ENCODE results near the gene CYP39A1.

The CYP39A1 gene

GRCh38 chr6:46592740-46593139 is 59.9 kb downstream of the CYP39A1 start:
- Mint-ChIP-seq H3K27me3 (ENCODE audit: low read depth) (no peaks in the 10 kb centered on the region), H3K9me3 (peaks cover 12% of the 10 kb centered on the region), H3K4me1 (no peaks in the 10 kb centered on the region), H3K36me3 (ENCODE audit: low read depth) (peaks cover 25% of the 10 kb centered on the region), H3K27ac (no peak overlapping the region), H3K4me3 (no peak overlapping the region)
- no peak for TF ChIP-seq CTCF (IDR thresholded peaks at IDR 0.05; ENCODE audit: unreplicated experiment in 3 of 3)

DNA sequence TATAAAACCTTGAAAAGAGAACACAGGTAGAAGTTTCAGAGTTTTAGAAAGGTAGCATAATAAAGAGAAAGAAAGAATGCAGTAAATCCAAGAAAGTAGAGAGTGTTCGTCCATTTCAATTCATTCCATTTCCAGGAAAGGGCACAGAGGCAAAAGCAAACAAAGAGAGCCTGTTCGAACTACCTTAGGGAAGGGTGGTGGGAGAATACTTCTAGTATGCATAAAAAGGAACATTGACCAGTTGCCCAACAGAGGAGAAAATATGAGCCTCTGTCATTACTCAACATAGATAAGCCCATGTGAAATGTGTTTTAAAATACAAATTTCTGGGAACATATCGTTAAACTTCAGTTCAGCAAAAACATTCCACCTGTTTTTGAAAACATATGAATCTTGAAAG is 60.6 kb downstream of the CYP39A1 start:
- Mint-ChIP-seq H3K4me1 (no peaks in the 10 kb centered on the region), H3K9me3 (peaks cover 12% of the 10 kb centered on the region), H3K27me3 (ENCODE audit: low read depth) (no peaks in the 10 kb centered on the region), H3K27ac (no peak overlapping the region), H3K4me3 (no peak overlapping the region), H3K36me3 (ENCODE audit: low read depth) (peaks cover 25% of the 10 kb centered on the region)
- TF ChIP-seq CTCF (IDR thresholded peaks at IDR 0.05; ENCODE audit: unreplicated experiment in 3 of 3), result no peak

DNA sequence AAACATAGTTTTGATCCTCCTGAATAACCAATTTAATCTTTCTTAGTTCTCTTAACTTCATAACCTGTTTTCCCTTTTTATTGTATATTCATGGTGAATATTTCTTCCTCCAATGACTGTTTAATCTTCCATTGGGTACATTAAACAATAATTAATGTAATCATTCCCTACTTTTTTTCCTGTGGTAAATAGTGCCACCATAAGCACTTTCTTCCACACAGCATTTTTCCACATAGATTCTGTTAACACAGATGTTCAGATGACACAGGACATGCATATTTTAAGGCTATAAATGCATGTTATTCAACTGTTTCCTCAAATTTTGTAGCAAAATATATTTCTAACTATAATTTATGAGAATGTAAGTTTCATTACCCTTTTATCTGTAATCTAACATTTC is 61.9 kb downstream of the CYP39A1 start:
- no peaks in the 10 kb centered on the region for H3K27me3 Mint-ChIP-seq (ENCODE audit: low read depth)
- peaks cover 28% of the 10 kb centered on the region for H3K36me3 Mint-ChIP-seq (ENCODE audit: low read depth)
- H3K4me3 Mint-ChIP-seq, result no peak overlapping the region
- H3K27ac Mint-ChIP-seq, result no peak overlapping the region
- H3K4me1 Mint-ChIP-seq, result no peaks in the 10 kb centered on the region
- TF ChIP-seq CTCF (IDR thresholded peaks at IDR 0.05; ENCODE audit: unreplicated experiment in 3 of 3), result no peak
- peaks cover 12% of the 10 kb centered on the region for H3K9me3 Mint-ChIP-seq

DNA sequence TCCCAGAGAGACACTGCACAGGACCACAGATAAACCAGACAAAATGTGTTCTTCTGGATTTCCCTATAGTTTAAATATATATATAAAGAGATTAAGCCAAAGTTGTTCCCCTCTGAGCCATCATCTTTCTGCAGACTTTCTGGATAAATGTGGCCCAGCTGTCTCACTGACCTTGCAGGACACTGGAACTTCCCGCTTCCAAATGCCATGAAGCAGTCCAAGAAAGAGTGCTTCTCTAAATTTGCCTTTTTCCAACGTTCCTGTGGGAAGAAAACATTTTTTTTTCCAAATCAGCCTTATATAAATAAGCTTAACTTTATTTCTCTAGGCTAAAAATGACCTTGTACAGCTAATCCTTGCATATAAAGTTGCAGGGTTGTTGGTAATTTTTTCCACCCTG is 65.7 kb downstream of the CYP39A1 start:
- Mint-ChIP-seq H3K4me1 (peaks cover 5% of the 10 kb centered on the region), H3K36me3 (ENCODE audit: low read depth) (peaks cover 8% of the 10 kb centered on the region), H3K27ac (no peak overlapping the region), H3K9me3 (no peaks in the 10 kb centered on the region), H3K27me3 (ENCODE audit: low read depth) (no peaks in the 10 kb centered on the region), H3K4me3 (no peak overlapping the region)
- no peak for TF ChIP-seq CTCF (IDR thresholded peaks at IDR 0.05; ENCODE audit: unreplicated experiment in 3 of 3)

GRCh38 chr6:46584586-46584985 is 68.0 kb downstream of the CYP39A1 start:
- no peaks in the 10 kb centered on the region for H3K9me3 Mint-ChIP-seq
- peaks cover 5% of the 10 kb centered on the region for H3K4me1 Mint-ChIP-seq
- TF ChIP-seq CTCF (IDR thresholded peaks at IDR 0.05; ENCODE audit: unreplicated experiment in 3 of 3), result no peak
- H3K27me3 Mint-ChIP-seq (ENCODE audit: low read depth), result no peaks in the 10 kb centered on the region
- H3K27ac Mint-ChIP-seq, result no peak overlapping the region
- H3K4me3 Mint-ChIP-seq, result no peak overlapping the region
- peaks cover 14% of the 10 kb centered on the region for H3K36me3 Mint-ChIP-seq (ENCODE audit: low read depth)

DNA sequence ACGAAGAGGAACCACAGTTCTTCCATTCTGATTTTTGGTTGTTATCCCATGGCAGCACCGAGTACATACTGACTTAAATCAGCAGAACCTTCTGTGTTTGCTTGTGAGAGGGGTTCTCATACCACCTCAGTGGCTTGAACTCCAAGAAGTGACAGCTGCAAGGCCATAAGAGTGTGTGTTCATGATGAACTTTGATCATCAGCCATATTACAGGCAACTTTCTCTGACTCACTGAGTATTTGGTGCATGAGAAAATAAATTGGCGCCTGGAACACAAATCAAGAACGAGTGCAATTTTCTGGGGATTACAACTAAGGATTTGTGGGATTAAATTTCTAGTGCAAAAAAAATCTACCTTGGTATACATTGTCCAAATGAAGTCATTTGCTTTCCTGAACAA is 68.9 kb downstream of the CYP39A1 start:
- H3K36me3 Mint-ChIP-seq (ENCODE audit: low read depth), result peaks cover 14% of the 10 kb centered on the region
- no peaks in the 10 kb centered on the region for H3K9me3 Mint-ChIP-seq
- no peak overlapping the region for H3K27ac Mint-ChIP-seq
- peaks cover 5% of the 10 kb centered on the region for H3K4me1 Mint-ChIP-seq
- no peak for TF ChIP-seq CTCF (IDR thresholded peaks at IDR 0.05; ENCODE audit: unreplicated experiment in 3 of 3)
- H3K27me3 Mint-ChIP-seq (ENCODE audit: low read depth), result no peaks in the 10 kb centered on the region
- no peak overlapping the region for H3K4me3 Mint-ChIP-seq
